ENCODE data around the gene ZDHHC1. TPM values are rescaled to one million over a fixed set of nuclear protein-coding genes. Genes with fewer than 3 reads are reported as not detected.

ZDHHC1 gene
- total RNA-seq, 1 donor from 2014 or later, result 82.7 TPM

DNA sequence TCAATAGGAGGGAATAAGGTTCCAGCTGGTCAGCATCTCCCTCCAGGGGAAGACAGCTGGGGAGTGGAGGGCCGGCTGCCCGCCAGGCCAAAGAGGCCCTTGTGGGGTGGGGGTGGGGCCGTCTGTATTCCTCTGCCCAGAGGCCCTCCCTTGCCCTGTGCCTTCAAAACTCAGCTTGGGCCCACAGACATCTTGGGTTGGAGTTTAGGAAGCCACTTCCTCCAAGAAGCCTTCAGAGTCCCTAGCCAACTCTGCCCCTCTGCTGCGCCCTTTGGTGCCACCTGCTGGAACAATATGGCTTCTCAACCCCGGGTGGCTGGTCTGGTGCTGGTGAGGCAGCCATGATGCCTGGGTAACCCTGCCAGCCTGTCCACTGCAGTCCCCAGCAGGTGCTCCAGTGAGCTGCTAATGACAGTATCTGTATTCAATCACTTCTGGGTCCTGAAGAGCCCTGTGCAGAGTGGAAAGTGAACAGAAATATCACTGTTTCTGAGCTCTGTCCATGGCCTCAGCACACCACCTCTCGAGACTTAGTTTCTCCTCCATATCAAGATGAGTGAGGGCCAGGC lies 31.3 kb upstream of the ZDHHC1 start:
- Histone ChIP-seq H3K36me3 (peaks cover 24 to 44% of the 10 kb centered on the region in 2 donors), H3K4me1 (peaks cover 0 to 20% of the 10 kb centered on the region in 2 donors), H3K27ac (no peak overlapping the region), H3K9me3 (no peaks in the 10 kb centered on the region), H3K27me3 (no peaks in the 10 kb centered on the region), H3K4me3 (no peak overlapping the region)
- DNase-seq (ENCODE audit: low spot score in 2 of 2), result no peak
- intact Hi-C loops (cut with DNase I), result no loop called here
- no peak for TF ChIP-seq CTCF (IDR thresholded peaks at IDR 0.05)

DNA sequence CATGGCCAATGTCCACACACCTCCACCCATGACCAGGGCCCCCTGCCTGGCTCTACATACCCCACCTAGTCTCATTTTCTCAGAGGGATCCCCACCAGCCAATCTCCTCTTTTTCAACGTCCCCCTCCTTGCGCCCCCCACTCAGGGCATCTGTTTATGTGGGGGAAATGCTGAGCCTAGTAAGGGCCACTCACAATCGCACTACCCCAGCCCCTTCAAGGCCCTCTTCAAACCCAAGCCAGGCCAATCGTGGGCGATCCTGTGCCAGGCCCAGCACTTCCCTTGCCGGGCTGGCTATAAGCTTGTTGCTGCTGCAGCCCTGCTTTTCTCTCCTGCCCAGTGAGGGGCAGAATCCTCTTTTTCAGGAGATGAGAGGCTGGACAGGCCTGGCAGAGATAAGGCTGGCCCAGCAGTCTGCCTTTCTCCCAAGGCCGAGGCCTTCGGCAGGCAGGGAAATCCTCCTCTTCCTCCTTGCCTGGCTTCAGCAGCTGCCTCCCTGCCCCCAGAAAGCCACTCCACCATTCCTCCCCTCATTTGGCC lies 30.8 kb upstream of the ZDHHC1 start:
- no peak overlapping the region for H3K4me3 ChIP-seq
- H3K27me3 ChIP-seq, result no peaks in the 10 kb centered on the region
- no peak for TF ChIP-seq CTCF (IDR thresholded peaks at IDR 0.05)
- intact Hi-C loops (cut with DNase I), result no loop called here
- H3K4me1 ChIP-seq, result peaks cover 0 to 20% of the 10 kb centered on the region in 2 donors
- H3K36me3 ChIP-seq, result peaks cover 23 to 39% of the 10 kb centered on the region in 2 donors
- H3K27ac ChIP-seq, result no peak overlapping the region
- no peak for DNase-seq (ENCODE audit: low spot score in 2 of 2)
- H3K9me3 ChIP-seq, result no peaks in the 10 kb centered on the region

DNA sequence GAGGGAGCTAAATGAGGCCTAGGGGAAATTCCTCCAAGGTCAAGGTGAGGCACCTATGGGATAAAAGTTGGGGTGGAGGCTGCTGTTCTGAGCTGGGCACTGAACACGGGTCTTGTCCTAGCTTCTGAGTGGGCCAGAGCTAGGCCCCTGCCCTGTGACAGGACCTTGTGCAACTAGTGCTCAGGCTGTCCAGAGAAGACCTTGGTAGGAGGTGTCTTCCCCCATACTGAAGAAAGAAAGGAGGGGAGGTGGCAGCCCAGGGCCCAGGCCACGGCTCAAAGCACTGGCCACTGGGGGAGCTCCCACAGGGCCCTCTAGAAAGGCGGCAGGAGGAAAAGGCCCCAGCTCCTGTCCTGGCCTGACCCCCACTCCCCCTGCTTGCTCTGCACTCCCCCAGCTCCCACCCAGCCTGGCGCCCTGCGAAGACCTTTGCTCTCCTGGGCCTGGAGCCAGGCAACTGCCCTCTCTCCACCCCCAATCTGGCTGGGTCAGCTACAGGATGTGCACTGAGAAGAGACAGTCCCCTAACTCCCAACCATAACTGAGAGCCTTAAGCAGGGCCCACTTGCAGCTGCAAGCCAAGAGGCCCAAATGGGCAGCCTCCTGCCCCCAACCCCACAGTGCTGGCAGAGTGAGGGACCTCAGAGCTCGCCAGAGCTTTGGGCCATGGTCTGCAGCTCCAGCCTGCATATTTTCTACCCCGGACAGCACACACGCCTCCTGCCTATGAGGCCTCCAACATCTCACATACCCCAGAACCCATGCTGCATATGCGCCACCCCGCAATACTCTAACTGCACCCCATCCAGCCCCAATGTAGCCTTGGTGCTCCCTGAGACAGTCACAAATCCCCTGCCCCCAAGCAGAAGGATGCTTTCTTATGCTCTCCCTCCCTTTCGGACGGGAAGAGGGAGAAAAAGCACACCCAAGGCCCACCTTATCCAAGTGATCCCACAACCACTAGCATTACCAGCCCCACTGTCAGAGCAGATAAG lies 29.9 kb upstream of the ZDHHC1 start:
- intact Hi-C loops (cut with DNase I), result no loop called here
- Histone ChIP-seq H3K9me3 (no peaks in the 10 kb centered on the region), H3K4me3 (no peak overlapping the region), H3K27me3 (no peaks in the 10 kb centered on the region), H3K27ac (no peak overlapping the region), H3K36me3 (peaks cover 16 to 32% of the 10 kb centered on the region in 2 donors), H3K4me1 (peaks cover 0 to 15% of the 10 kb centered on the region in 2 donors)
- DNase-seq (ENCODE audit: low spot score in 2 of 2), result no peak
- no peak for TF ChIP-seq CTCF (IDR thresholded peaks at IDR 0.05)

GRCh38 chr16:67445441-67445912 lies 29.2 kb upstream of the ZDHHC1 start:
- intact Hi-C loops (cut with DNase I), result no loop called here
- H3K36me3 ChIP-seq, result peaks cover 14 to 34% of the 10 kb centered on the region in 2 donors

GRCh38 chr16:67445126-67445426 lies 28.8 kb upstream of the ZDHHC1 start:
- Histone ChIP-seq H3K27ac (no peak overlapping the region), H3K4me3 (no peak overlapping the region), H3K9me3 (no peaks in the 10 kb centered on the region), H3K36me3 (peaks cover 14 to 34% of the 10 kb centered on the region in 2 donors), H3K4me1 (peaks cover 0 to 10% of the 10 kb centered on the region in 2 donors), H3K27me3 (no peaks in the 10 kb centered on the region)
- no peak for DNase-seq (ENCODE audit: low spot score in 2 of 2)
- TF ChIP-seq CTCF (IDR thresholded peaks at IDR 0.05), result no peak
- intact Hi-C loops (cut with DNase I), result no loop called here

More at GRCh38 chr16:67445441-67445912, 29.2 kb upstream of the ZDHHC1 start:
- Histone ChIP-seq H3K9me3 (no peaks in the 10 kb centered on the region), H3K27ac (no peak overlapping the region), H3K4me1 (peaks cover 0 to 11% of the 10 kb centered on the region in 2 donors), H3K27me3 (no peaks in the 10 kb centered on the region), H3K4me3 (no peak overlapping the region)
- TF ChIP-seq CTCF (IDR thresholded peaks at IDR 0.05), result no peak
- DNase-seq (ENCODE audit: low spot score in 2 of 2), result no peak

All from ascending aorta (tissue), 2 donors.